Left ventricle myocardium inferior (tissue), 1 donor: ENCODE data around the gene MRGPRX4. TPM values are rescaled to one million over a fixed set of nuclear protein-coding genes. Genes with fewer than 3 reads are reported as not detected.
"Not testable (repeated sequence)": the region's sequence is repeated elsewhere in the genome, so short reads cannot be mapped to it uniquely, and the experiment has no call there.

Experiments used
- DNase-seq: peaks from one replicate; pipeline ENCODE4 v3.0.0-alpha.2; 2020
- H3K27ac ChIP-seq: fragments of 200-600 bp; replicated peaks from 2 replicates; pipeline ENCODE4 v1.8.0; 2021
- H3K27me3 ChIP-seq: fragments of 200-600 bp; 2 replicates; pipeline ENCODE4 v1.8.0; 2021; ENCODE audit warnings: low read depth
- H3K36me3 ChIP-seq: fragments of 200-600 bp; 2 replicates; pipeline ENCODE4 v1.8.0; 2021
- H3K4me1 ChIP-seq: fragments of 200-600 bp; 2 replicates; pipeline ENCODE4 v1.8.0; 2021
- H3K4me3 ChIP-seq: fragments of 200-600 bp; 2 replicates; pipeline ENCODE4 v1.8.0; 2021; ENCODE audit warnings: mild to moderate bottlenecking, moderate library complexity
- H3K9me3 ChIP-seq: fragments of 200-600 bp; replicated peaks from 2 replicates; pipeline ENCODE4 v1.8.0; 2021
- CTCF ChIP-seq: fragments of 200-600 bp; IDR thresholded peaks from 2 replicates; pipeline ENCODE4 v1.8.0; 2021; ENCODE audit warnings: antibody characterized with exemption, mild to moderate bottlenecking, borderline replicate concordance
- intact Hi-C: fragments of 100-400 bp; cut with micrococcal nuclease; formaldehyde crosslinking; loops from one replicate; pipeline ENCODE4 v1.11.0; 2022
- long read RNA-seq: library from polyadenylated mRNA; unstranded; transcript quantifications from one replicate; pipeline ENCODE4 v2.0.0, GENCODE V29; 2021
- total RNA-seq: library from RNA; stranded (reverse); fragmentation: NEBNext Ultra II Directional; extraction: Animal tissue kit (Norgen Biotek cat#: 25700); gene quantifications from one replicate; pipeline ENCODE4 v1.2.1, GENCODE V29; 2021
- donor health status: DM: no; HTN: yes; CAD: no; lungs with severe emphysema.

MRGPRX4 gene
- total RNA-seq = not detected
- long read RNA-seq = 0 reads

GRCh38 chr11:18172666-18173065 is at the start of gene MRGPRX4:
Gene MRGPRX4 (plus strand): TSS chr11:18172837. CDS start chr11:18173257, 420 bp downstream.
- no peaks in the 10 kb centered on the region for H3K9me3 ChIP-seq
- no peak for TF ChIP-seq CTCF
- DNase-seq = no peak
- H3K4me3 ChIP-seq = no peak within 1 kb of the TSS
- intact Hi-C loops = no loop called here
- H3K4me1 ChIP-seq = no peaks in the 10 kb centered on the region
- no peak within 1 kb of the TSS for H3K27ac ChIP-seq
- H3K27me3 ChIP-seq = peaks cover 71% of the 10 kb centered on the region
- H3K36me3 ChIP-seq = no peaks in the 10 kb centered on the region

GRCh38 chr11:18131115-18131514 is 41.5 kb upstream of the MRGPRX4 start:
- intact Hi-C loops, DNase-seq, H3K27ac ChIP-seq: not testable (repeated sequence)

DNA sequence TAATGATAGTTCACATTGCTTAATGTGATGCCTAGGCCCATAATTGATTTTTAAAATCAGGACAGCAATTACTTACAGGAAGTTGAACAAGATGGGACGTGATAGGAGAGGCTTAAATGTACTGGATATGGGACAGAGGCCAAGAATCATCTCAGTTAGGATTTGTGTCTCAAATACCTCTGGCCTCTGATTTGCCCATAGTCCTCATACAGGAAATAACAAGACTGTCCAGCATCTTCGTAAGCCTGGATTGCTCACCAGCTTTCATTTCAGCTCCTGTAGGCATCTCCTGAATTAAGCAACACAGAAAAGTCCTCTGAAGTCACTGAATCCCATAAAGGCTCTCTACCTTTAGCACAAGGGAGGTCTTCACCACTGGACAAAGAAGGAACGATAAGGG is 40.3 kb upstream of the MRGPRX4 start, which contains the start of gene MRGPRX3:
MRGPRX3 (plus strand) TSS at position 231 of the 400 bp plus-strand sequence. CDS start 4,632 bp downstream, outside the sequence.
- intact Hi-C loops = no loop called here
- Histone ChIP-seq H3K4me3 (no peak within 1 kb of the TSS), H3K9me3 (peaks cover 5% of the 10 kb centered on the region), H3K27ac (no peak within 1 kb of the TSS), H3K36me3 (no peaks in the 10 kb centered on the region), H3K27me3 (peaks cover 70% of the 10 kb centered on the region), H3K4me1 (no peaks in the 10 kb centered on the region)
- no peak for TF ChIP-seq CTCF
- DNase-seq = no peak

More at GRCh38 chr11:18131115-18131514, 41.5 kb upstream of the MRGPRX4 start:
- not testable (repeated sequence) for H3K4me1 ChIP-seq, H3K36me3 ChIP-seq, H3K9me3 ChIP-seq, H3K4me3 ChIP-seq
- peaks cover 59% of the 10 kb centered on the region for H3K27me3 ChIP-seq

GRCh38 chr11:18135308-18135707 is 37.3 kb upstream of the MRGPRX4 start:
- no peak for DNase-seq
- no peak overlapping the region for H3K4me3 ChIP-seq
- no peak overlapping the region for H3K27ac ChIP-seq
- no peaks in the 10 kb centered on the region for H3K4me1 ChIP-seq
- peaks cover 5% of the 10 kb centered on the region for H3K9me3 ChIP-seq
- intact Hi-C loops = no loop called here
- peaks cover 53% of the 10 kb centered on the region for H3K27me3 ChIP-seq
- TF ChIP-seq CTCF = no peak
- no peaks in the 10 kb centered on the region for H3K36me3 ChIP-seq

- H3K27ac ChIP-seq = no peak overlapping the region
- H3K27me3 ChIP-seq = peaks cover 59% of the 10 kb centered on the region
- no peaks in the 10 kb centered on the region for H3K4me1 ChIP-seq
- no peaks in the 10 kb centered on the region for H3K36me3 ChIP-seq
- H3K9me3 ChIP-seq = no peaks in the 10 kb centered on the region
- intact Hi-C loops = no loop called here
- TF ChIP-seq CTCF = no peak
- no peak overlapping the region for H3K4me3 ChIP-seq
- DNase-seq = no peak
Observed at GRCh38 chr11:18137186-18137800, 35.3 kb upstream of the MRGPRX4 start.

DNA sequence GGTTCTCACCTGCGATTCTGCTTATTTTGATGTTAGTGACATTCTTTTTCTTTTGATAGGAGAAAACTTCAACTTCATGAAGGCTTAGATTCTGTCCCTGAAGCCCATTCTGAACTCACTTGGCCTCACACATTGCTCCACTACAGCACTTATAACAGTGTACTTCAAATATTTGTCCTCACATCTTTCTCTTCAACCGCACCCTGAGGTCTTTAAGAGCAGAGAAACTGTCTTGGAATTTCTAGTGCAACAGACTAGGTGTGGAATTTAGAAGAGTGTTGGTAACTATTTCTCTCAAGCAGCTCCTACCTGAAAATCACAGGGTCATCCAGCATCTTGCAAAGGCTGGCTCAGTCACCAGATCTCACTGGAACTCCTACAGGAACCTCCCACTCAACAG is 32.5 kb upstream of the MRGPRX4 start:
- Histone ChIP-seq H3K27ac (no peak overlapping the region), H3K9me3 (no peaks in the 10 kb centered on the region), H3K4me1 (no peaks in the 10 kb centered on the region), H3K36me3 (no peaks in the 10 kb centered on the region), H3K4me3 (no peak overlapping the region), H3K27me3 (peaks cover 59% of the 10 kb centered on the region)
- intact Hi-C loops = no loop called here
- no peak for DNase-seq
- TF ChIP-seq CTCF = no peak
